Activated naive CD4-positive, alpha-beta T cell treated with anti-CD3 and anti-CD28 coated beads, Interleukin-2, amount 50 U/mL, for 24 hours (primary cell): ENCODE measurements around the gene ZP4.

Experiments used
- H3K27ac Mint-ChIP-seq: one replicate; pipeline ENCODE4 v1.8.0; 2021; ENCODE audit warnings: mild to moderate bottlenecking, mixed read lengths
- H3K27me3 Mint-ChIP-seq: one replicate; pipeline ENCODE4 v1.8.0; 2021; ENCODE audit warnings: mixed read lengths
- H3K36me3 Mint-ChIP-seq: one replicate; pipeline ENCODE4 v1.8.0; 2021; ENCODE audit warnings: mixed read lengths
- H3K4me1 Mint-ChIP-seq: one replicate; pipeline ENCODE4 v1.8.0; 2021; ENCODE audit warnings: mixed read lengths
- H3K4me3 Mint-ChIP-seq: one replicate; pipeline ENCODE4 v1.8.0; 2021; ENCODE audit warnings: mild to moderate bottlenecking, mixed read lengths
- H3K9me3 Mint-ChIP-seq: one replicate; pipeline ENCODE4 v1.8.0; 2021; ENCODE audit warnings: mixed read lengths

ZP4 gene

GRCh38 chr1:237891266-237891665 lies 544 bp upstream of the ZP4 start:
- no peak overlapping the region for H3K4me3 Mint-ChIP-seq
- H3K4me1 Mint-ChIP-seq: no peaks in the 10 kb centered on the region
- no peaks in the 10 kb centered on the region for H3K27me3 Mint-ChIP-seq
- H3K27ac Mint-ChIP-seq: no peak overlapping the region
- H3K36me3 Mint-ChIP-seq: no peaks in the 10 kb centered on the region
- no peaks in the 10 kb centered on the region for H3K9me3 Mint-ChIP-seq

DNA sequence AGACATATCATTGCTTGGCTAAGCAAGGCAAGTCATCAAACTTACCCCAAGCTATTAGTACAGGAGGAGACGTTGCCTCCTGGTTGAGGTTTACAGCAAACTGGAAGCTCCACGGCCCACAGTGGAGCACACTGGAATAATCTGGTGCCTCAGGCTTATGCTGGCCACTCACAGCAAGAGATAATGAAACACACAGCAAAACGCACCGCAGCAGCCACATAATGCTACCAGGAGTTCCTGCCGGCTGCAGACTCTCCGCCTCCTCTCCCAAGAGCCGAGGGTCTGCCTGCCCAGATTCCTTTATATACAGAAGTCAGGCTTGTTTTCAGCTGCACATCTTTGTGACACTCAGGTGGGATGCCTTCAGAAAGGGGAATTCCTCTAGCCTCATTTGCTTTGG lies 306 bp downstream of the ZP4 start:
- Mint-ChIP-seq H3K27ac (no peak overlapping the region), H3K36me3 (no peaks in the 10 kb centered on the region), H3K9me3 (no peaks in the 10 kb centered on the region), H3K4me1 (no peaks in the 10 kb centered on the region), H3K27me3 (no peaks in the 10 kb centered on the region), H3K4me3 (no peak overlapping the region)

GRCh38 chr1:237888143-237888542 lies 2.6 kb downstream of the ZP4 start:
- H3K9me3 Mint-ChIP-seq: peaks cover 1% of the 10 kb centered on the region
- H3K4me3 Mint-ChIP-seq: no peak overlapping the region
- H3K4me1 Mint-ChIP-seq: no peaks in the 10 kb centered on the region
- H3K36me3 Mint-ChIP-seq: no peaks in the 10 kb centered on the region
- H3K27ac Mint-ChIP-seq: no peak overlapping the region
- no peaks in the 10 kb centered on the region for H3K27me3 Mint-ChIP-seq

DNA sequence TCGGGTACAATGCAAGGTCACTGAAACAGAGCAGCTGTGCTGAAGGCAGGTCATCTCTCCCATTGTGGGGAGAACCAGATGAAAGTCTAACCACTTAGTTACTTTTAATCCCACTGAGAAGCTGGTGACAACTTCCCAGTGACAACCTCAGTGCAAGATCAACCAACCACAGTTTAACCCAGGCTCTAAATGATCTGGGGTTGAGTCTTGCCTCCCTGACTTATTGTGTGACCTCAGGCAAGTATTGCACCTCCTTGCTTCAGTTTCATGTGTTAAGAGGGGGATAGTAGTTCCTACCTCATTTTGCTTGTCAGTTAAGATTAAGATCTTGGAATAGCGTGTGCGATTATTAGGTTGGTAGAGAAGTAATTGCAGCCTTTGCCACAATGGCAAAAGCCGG lies 3.2 kb downstream of the ZP4 start:
- H3K27ac Mint-ChIP-seq: no peak overlapping the region
- H3K4me1 Mint-ChIP-seq: no peaks in the 10 kb centered on the region
- H3K27me3 Mint-ChIP-seq: no peaks in the 10 kb centered on the region
- H3K36me3 Mint-ChIP-seq: no peaks in the 10 kb centered on the region
- no peak overlapping the region for H3K4me3 Mint-ChIP-seq
- H3K9me3 Mint-ChIP-seq: peaks cover 5% of the 10 kb centered on the region

DNA sequence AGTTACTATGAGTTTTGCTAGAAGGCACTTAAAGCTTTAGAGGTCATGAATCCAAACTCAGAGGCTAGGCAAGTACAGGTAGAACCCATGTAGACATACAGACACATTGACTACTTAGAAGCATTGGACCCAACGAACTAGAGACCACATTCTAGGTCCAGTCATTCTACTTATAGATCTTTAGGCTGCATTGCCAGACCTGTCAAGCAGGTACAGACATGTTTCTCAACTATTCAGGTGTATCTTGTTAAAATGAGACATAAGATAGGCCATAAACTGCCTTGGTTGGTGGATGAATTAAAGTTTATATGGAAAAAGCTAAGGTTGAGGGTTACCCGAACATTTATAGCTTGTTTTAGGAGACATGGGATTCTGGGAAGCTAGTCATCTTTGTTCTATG lies 6.5 kb downstream of the ZP4 start:
- H3K27me3 Mint-ChIP-seq: no peaks in the 10 kb centered on the region
- no peaks in the 10 kb centered on the region for H3K36me3 Mint-ChIP-seq
- no peak overlapping the region for H3K4me3 Mint-ChIP-seq
- no peak overlapping the region for H3K27ac Mint-ChIP-seq
- H3K9me3 Mint-ChIP-seq: peaks cover 5% of the 10 kb centered on the region
- no peaks in the 10 kb centered on the region for H3K4me1 Mint-ChIP-seq

DNA sequence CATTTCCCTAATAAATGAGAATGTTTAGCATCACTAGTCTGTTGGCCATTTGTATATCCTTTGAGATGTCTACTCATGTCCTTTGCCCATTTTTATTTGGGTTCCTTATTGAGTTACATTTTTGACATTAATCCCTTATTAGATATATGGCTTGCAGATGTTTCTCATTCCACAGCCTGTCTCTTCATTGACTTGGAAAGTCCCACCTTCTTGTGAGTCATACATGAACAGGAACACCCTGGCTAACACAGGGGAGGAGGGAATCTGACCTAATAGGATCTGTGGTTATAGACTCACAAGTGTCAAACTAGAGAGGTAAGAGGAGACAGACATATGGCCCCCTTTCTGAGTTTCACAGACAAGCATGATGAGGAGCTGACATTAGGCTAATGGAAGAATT lies 11.5 kb downstream of the ZP4 start:
- H3K4me1 Mint-ChIP-seq: no peaks in the 10 kb centered on the region
- H3K36me3 Mint-ChIP-seq: no peaks in the 10 kb centered on the region
- H3K27ac Mint-ChIP-seq: no peak overlapping the region
- H3K9me3 Mint-ChIP-seq: peaks cover 5% of the 10 kb centered on the region
- H3K4me3 Mint-ChIP-seq: no peak overlapping the region
- H3K27me3 Mint-ChIP-seq: no peaks in the 10 kb centered on the region

DNA sequence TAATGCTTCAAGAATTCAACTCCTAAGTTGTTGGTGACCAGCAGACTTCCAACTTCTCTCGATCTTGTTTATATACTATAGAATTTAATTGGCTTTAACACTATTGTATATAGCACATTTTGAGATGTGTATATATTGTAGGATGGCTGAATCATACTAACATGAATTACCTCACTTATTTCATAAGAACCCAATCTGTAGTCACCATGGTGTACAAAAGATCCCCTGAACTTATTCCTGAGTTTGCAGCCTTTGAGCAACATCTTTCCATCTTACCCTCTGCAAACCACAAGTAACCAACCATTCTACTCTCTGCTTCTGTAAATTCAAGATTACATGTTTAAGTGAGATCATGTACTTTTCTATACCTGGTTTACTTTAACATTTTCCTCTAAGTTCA lies 12.3 kb downstream of the ZP4 start:
- Mint-ChIP-seq H3K9me3 (peaks cover 5% of the 10 kb centered on the region), H3K36me3 (no peaks in the 10 kb centered on the region), H3K4me3 (no peak overlapping the region), H3K27me3 (no peaks in the 10 kb centered on the region), H3K27ac (no peak overlapping the region), H3K4me1 (no peaks in the 10 kb centered on the region)

DNA sequence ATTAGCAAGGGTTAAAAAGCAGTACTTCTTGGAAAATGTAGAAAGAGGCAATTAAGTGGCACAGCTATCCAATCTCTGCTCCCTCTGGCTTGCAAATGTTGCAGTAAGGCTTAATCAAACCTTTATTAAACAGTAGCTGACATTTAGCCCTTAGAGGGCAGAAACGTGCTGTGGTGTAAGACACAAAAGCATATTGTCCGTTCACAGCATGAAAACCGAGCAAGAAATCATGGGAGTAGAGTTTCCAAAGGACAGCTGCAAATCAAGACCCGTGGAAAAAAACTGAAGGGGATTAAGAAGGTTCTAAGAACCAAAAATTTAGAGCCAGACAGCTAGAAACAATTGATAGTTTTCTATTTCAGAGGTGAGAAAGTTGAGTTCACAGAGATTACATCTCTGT lies 13.1 kb downstream of the ZP4 start:
- Mint-ChIP-seq H3K27me3 (no peaks in the 10 kb centered on the region), H3K36me3 (no peaks in the 10 kb centered on the region), H3K4me3 (no peak overlapping the region), H3K9me3 (no peaks in the 10 kb centered on the region), H3K4me1 (no peaks in the 10 kb centered on the region), H3K27ac (no peak overlapping the region)

DNA sequence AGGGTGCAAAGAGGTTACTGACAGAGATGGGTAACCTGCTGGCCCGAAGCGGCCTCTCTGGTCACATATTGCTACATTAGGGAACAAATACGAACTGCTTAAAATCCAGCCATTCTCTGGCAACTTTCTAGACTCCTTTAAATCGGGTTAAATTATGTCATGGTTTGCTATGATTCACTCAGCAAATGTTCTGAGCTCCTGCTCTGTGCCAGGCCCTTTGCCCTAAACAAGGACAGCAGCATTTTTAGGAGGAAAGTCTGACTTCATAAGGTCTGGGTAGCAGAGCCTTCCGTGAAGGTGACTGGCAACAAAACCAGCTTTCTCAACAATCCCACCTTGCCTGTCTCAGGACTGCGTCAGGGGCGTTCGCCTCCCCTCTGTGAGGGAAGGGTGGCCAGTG lies 15.4 kb downstream of the ZP4 start:
- Mint-ChIP-seq H3K27me3 (no peaks in the 10 kb centered on the region), H3K9me3 (no peaks in the 10 kb centered on the region), H3K4me3 (no peak overlapping the region), H3K27ac (no peak overlapping the region), H3K36me3 (no peaks in the 10 kb centered on the region), H3K4me1 (no peaks in the 10 kb centered on the region)

GRCh38 chr1:237873487-237874211 lies 17.1 kb downstream of the ZP4 start:
- no peaks in the 10 kb centered on the region for H3K9me3 Mint-ChIP-seq
- no peak overlapping the region for H3K27ac Mint-ChIP-seq
- no peaks in the 10 kb centered on the region for H3K36me3 Mint-ChIP-seq
- H3K4me3 Mint-ChIP-seq: no peak overlapping the region
- no peaks in the 10 kb centered on the region for H3K4me1 Mint-ChIP-seq
- H3K27me3 Mint-ChIP-seq: no peaks in the 10 kb centered on the region

- Mint-ChIP-seq H3K9me3 (no peaks in the 10 kb centered on the region), H3K4me3 (no peak overlapping the region), H3K4me1 (no peaks in the 10 kb centered on the region), H3K27ac (no peak overlapping the region), H3K36me3 (no peaks in the 10 kb centered on the region), H3K27me3 (peaks cover 5% of the 10 kb centered on the region)
These were observed 21.7 kb downstream of the ZP4 start for GRCh38 chr1:237868817-237869600.

DNA sequence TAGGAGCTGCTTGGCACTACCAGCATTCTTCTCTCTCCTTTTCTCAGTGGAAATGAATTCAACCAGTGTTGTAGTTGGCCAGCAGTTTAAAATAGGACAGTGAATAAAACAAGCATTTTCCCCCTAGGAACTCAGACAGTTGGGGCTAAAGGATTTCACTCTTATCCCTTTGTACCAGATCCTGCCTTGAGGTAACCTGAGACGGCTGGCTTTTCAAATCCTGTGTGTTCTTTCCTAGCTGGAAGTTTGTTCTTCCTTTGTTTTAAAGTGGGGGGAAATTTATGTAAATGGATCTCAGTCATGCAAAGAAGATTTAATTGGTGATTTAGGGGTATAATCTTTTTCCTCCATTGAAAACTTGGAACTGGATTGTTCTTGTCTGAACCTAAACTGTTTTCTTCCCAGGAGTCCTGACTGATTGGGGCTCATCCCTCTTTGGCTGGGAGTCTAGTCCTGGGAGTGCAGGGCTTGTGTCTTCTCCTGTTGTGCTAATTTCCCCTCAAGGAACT lies 23.3 kb downstream of the ZP4 start:
- Mint-ChIP-seq H3K27me3 (peaks cover 5% of the 10 kb centered on the region), H3K4me3 (no peak overlapping the region), H3K4me1 (no peaks in the 10 kb centered on the region), H3K9me3 (no peaks in the 10 kb centered on the region), H3K36me3 (no peaks in the 10 kb centered on the region), H3K27ac (no peak overlapping the region)

GRCh38 chr1:237864338-237865244 lies 26.1 kb downstream of the ZP4 start:
- Mint-ChIP-seq H3K9me3 (no peaks in the 10 kb centered on the region), H3K4me3 (no peak overlapping the region), H3K36me3 (no peaks in the 10 kb centered on the region), H3K27ac (no peak overlapping the region), H3K4me1 (no peaks in the 10 kb centered on the region), H3K27me3 (peaks cover 5% of the 10 kb centered on the region)

GRCh38 chr1:237863234-237863633 lies 27.5 kb downstream of the ZP4 start:
- no peaks in the 10 kb centered on the region for H3K9me3 Mint-ChIP-seq
- H3K4me3 Mint-ChIP-seq: no peak overlapping the region
- no peak overlapping the region for H3K27ac Mint-ChIP-seq
- no peaks in the 10 kb centered on the region for H3K4me1 Mint-ChIP-seq
- peaks cover 5% of the 10 kb centered on the region for H3K27me3 Mint-ChIP-seq
- H3K36me3 Mint-ChIP-seq: no peaks in the 10 kb centered on the region

DNA sequence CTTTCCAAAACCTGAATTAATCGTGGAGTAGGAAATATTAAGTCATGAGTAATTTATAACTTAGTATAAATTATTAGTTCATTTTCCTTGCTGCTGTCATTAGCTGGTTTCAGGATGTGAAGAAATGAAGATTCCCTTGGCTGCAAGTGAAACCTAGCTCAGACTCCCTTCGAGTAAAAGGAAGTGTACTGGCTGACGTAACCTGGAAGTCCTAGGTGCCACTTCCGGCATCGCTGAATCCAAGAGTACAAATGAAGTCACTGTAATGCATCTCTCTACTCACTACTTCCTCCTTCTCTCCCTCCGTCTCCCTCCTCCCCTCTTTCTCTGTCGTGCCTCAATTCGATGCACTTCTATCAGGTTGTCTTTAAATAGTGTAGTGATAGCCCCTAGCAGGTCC lies 28.8 kb downstream of the ZP4 start:
- Mint-ChIP-seq H3K4me3 (no peak overlapping the region), H3K4me1 (no peaks in the 10 kb centered on the region), H3K27ac (no peak overlapping the region), H3K27me3 (peaks cover 5% of the 10 kb centered on the region), H3K9me3 (no peaks in the 10 kb centered on the region), H3K36me3 (no peaks in the 10 kb centered on the region)

DNA sequence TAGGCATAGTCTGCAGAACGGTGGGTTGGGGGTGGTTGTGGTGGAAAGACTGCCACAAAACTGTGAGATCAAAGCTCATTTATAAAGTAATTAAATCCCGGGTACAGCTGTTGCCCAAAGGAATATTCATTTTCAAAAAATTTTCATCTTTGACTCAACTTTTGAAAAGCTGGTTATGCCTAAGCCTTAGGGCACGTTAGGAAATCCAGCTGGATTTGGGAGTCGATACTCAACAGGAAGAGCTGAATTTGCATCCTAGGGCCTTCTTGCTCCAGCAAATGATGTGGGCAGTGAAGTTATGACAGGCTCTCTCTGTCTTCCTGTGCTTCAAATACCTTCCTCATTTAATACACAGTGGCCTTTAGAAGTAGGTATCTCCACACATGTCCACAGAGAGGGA lies 31.7 kb downstream of the ZP4 start:
- H3K9me3 Mint-ChIP-seq: no peaks in the 10 kb centered on the region
- H3K4me3 Mint-ChIP-seq: no peak overlapping the region
- no peaks in the 10 kb centered on the region for H3K36me3 Mint-ChIP-seq
- H3K4me1 Mint-ChIP-seq: no peaks in the 10 kb centered on the region
- no peaks in the 10 kb centered on the region for H3K27me3 Mint-ChIP-seq
- H3K27ac Mint-ChIP-seq: no peak overlapping the region
